Measurements from ENCODE around the gene COX5B.
"Not testable (repeated sequence)": the region's sequence is repeated elsewhere in the genome, so short reads cannot be mapped to it uniquely, and the experiment has no call there.

COX5B gene

DNA sequence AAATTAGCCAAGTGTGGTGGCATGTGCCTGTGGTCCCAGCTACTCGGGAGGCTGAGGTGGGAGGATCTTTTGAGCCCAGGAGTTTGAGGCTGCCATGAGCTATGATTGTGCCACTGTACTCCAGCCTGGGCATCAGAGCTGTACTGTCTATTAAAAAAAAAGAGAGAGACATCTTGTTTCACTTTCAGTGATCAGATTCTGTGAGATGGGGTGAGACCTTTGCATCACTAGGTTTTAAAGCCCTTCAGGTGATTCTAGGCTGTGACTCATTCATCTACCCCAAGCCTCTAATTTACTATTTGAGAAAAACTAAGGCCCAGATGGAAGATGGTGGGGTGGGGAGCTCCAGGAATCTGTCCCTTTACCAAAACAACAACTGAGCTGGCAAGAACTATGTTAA is 30.8 kb downstream of the COX5B start:
- no peak overlapping the region for H3K27ac ChIP-seq
- TF ChIP-seq CTCF (conservative IDR thresholded peaks at IDR 0.05): no peak

- no peak for TF ChIP-seq CTCF (conservative IDR thresholded peaks at IDR 0.05)
- H3K27ac ChIP-seq: no peak overlapping the region
Measured at GRCh38 chr2:97677480-97677879, 31.6 kb downstream of the COX5B start.

DNA sequence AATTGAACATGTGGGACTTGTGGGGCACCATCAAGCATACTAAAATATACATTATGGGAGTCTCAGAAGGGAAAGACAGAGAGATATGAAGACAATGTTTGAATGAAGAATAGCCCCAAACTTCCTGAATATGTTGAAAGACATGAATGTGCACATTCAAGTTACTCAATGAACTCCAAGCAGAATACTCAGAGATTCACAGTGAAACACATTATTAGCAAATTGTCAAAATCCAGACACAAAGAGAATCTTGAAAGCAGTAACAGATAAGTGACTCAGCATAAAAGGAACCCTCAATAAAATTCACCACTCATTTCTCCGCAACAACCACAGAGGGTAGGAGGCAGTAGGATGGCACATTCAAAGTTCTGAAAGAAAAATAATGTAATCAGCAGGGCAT is 32.4 kb downstream of the COX5B start:
- H3K27ac ChIP-seq: no peak overlapping the region
- TF ChIP-seq CTCF (conservative IDR thresholded peaks at IDR 0.05): no peak

DNA sequence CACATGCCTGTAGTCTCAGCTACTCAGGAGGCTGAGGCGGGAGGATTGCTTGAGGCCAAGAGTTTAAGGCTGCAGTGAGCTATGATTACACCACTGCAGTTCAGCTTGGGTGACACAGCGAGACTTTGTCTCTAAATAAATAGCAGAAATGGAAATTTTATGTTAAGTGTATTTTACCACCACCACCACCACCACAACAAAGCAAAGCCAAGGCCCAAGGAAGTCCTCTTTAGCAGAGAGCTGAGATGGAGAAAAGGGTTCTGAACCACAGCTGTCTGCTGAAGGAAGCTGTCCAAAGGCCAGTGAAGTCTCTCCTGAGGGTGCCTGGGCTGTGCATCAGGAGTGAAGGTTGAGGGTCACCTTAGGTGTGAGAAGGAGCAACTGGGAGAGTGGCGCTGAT is 41.4 kb downstream of the COX5B start:
- not testable (repeated sequence) for H3K27ac ChIP-seq

DNA sequence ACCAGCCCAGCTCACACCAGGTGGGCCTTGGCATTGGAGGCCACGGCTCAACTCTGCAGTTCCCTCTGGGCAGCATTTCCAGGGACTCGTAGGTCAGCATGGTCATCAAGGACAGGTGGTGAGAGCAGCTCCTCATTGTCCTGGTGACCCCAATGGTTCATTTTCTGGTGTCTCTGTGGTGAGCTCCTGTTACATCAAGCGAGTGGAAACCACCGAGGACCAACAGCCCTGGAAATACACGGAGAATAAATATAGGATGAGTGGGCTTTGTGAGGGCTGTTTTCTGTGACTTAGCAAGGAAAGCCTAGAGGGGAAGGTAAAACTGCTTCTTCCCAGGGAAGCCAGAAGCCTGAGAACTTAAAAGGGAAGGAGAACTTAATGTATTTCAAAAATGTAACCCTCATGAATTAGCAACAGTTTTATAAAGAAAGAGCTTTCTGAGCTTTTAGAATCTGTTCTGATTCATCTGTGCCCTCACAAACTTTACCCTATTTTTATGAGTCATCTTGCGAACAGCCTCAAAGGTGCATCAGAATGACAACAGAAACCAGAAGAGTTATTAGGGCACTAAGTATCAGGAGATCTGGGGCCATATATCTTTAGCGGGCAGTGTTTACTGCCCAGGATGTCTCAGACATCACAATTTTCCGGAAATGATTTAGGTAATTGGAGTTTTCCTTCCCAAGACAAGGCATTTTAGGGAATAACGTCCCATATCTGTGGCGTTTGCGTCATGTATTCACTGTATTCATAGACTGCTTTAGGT is 42.4 kb downstream of the COX5B start:
- no peak for TF ChIP-seq CTCF (conservative IDR thresholded peaks at IDR 0.05)
- H3K27ac ChIP-seq: no peak overlapping the region

- no peak overlapping the region for H3K27ac ChIP-seq
- no peak for TF ChIP-seq CTCF (conservative IDR thresholded peaks at IDR 0.05)
Measured at GRCh38 chr2:97691166-97691565, 45.3 kb downstream of the COX5B start.

DNA sequence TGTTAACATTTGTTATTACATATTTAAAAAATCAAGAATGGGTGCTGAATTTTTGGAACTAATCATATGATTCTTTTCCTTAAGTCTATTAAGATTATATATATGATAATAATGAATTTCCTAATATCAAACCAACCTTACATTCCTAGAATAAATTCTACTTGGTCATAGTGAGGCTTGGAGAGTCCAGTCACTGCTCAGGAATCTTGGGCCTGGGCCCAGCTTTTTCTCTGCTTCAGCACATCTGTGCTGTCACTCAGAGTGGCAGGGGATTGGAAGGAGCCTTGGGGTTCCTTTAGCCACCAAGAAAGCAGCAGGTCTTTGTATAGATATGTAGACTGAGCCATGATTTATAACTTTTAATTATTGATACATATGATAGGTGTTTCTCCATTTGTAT is 47.6 kb downstream of the COX5B start:
- H3K27ac ChIP-seq: no peak overlapping the region
- TF ChIP-seq CTCF (conservative IDR thresholded peaks at IDR 0.05): no peak

- TF ChIP-seq CTCF (conservative IDR thresholded peaks at IDR 0.05): no peak
- H3K27ac ChIP-seq: no peak overlapping the region
Measured at GRCh38 chr2:97695744-97696143, 49.9 kb downstream of the COX5B start.
